HG02798 (cell line): ENCODE data around the gene MAML2.

ENCODE experiments used
- ATAC-seq: cut with Tn5 transposase; IDR thresholded peaks from one replicate; pipeline ENCODE4 v1.9.1; 2021; ENCODE audit warnings: mild to moderate bottlenecking; ENCODE audit not compliant: unreplicated experiment, poor library complexity

Gene MAML2

GRCh38 chr11:96246718-96247552 lies 96.1 kb downstream of the MAML2 start:
- no peak for ATAC-seq

GRCh38 chr11:96242971-96243647 lies 99.9 kb downstream of the MAML2 start:
- ATAC-seq, result peak; percentile 96

GRCh38 chr11:96242191-96242847 lies 100.7 kb downstream of the MAML2 start:
- ATAC-seq, result no peak

- ATAC-seq, result no peak
Measured at GRCh38 chr11:96241331-96241841, 101.6 kb downstream of the MAML2 start.

- ATAC-seq, result no peak
Measured at GRCh38 chr11:96238563-96239135, 104.3 kb downstream of the MAML2 start.

- no peak for ATAC-seq
Measured at GRCh38 chr11:96237766-96238266, 105.2 kb downstream of the MAML2 start.

- peak; percentile 91 for ATAC-seq
Measured at GRCh38 chr11:96235751-96236150, 107.2 kb downstream of the MAML2 start.

GRCh38 chr11:96234866-96235441 lies 108.0 kb downstream of the MAML2 start:
- no peak for ATAC-seq

GRCh38 chr11:96232132-96232531 lies 110.9 kb downstream of the MAML2 start:
- ATAC-seq, result no peak

GRCh38 chr11:96230686-96231085 lies 112.3 kb downstream of the MAML2 start:
- ATAC-seq, result no peak

- no peak for ATAC-seq
Measured at GRCh38 chr11:96229354-96229977, 113.5 kb downstream of the MAML2 start.

GRCh38 chr11:96228910-96229309 lies 114.1 kb downstream of the MAML2 start:
- ATAC-seq, result no peak

- ATAC-seq, result no peak
Measured at GRCh38 chr11:96228473-96228891, 114.5 kb downstream of the MAML2 start.

- no peak for ATAC-seq
Measured at GRCh38 chr11:96227244-96227643, 115.8 kb downstream of the MAML2 start.

- ATAC-seq, result no peak
Measured at GRCh38 chr11:96223083-96223482, 119.9 kb downstream of the MAML2 start.

GRCh38 chr11:96222102-96222501 lies 120.9 kb downstream of the MAML2 start:
- ATAC-seq, result no peak

- ATAC-seq, result no peak
Measured at GRCh38 chr11:96221244-96222070, 121.5 kb downstream of the MAML2 start.

- no peak for ATAC-seq
Measured at GRCh38 chr11:96219981-96220623, 122.9 kb downstream of the MAML2 start.
